Measurements from ENCODE around the gene LOXL3.
A peak's percentile ranks its signal among the peaks of the same experiment; 100 is the strongest.

DNA sequence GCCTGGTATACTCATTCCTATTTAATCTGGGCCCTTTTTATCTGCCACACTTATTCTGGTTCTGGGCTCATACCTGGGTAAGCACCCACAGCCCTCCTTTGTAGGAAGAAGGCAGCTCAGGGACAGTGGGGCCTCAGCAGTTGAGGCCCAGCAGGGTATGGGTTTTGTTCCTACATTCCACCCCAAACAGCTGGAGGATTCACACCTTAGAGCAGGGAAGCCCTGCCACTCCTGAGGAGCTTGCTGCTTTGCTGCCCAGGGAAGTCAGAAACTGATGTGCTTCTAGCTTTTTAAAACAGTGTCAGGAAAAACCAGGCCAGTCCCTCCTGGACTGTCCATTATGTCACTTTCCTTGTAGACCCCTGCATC is 53.2 kb downstream of the LOXL3 start:
- TF ChIP-seq, protein P1, sequence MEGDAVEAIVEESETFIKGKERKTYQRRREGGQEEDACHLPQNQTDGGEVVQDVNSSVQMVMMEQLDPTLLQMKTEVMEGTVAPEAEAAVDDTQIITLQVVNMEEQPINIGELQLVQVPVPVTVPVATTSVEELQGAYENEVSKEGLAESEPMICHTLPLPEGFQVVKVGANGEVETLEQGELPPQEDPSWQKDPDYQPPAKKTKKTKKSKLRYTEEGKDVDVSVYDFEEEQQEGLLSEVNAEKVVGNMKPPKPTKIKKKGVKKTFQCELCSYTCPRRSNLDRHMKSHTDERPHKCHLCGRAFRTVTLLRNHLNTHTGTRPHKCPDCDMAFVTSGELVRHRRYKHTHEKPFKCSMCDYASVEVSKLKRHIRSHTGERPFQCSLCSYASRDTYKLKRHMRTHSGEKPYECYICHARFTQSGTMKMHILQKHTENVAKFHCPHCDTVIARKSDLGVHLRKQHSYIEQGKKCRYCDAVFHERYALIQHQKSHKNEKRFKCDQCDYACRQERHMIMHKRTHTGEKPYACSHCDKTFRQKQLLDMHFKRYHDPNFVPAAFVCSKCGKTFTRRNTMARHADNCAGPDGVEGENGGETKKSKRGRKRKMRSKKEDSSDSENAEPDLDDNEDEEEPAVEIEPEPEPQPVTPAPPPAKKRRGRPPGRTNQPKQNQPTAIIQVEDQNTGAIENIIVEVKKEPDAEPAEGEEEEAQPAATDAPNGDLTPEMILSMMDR (IDR thresholded peaks at IDR 0.05; ENCODE audit: low read depth, low read length, poor library complexity, severe bottlenecking): no peak
- peak; percentile 4; the same call in 1 of the 2 replicates for TF ChIP-seq EZH2phosphoT487 (IDR thresholded peaks at IDR 0.05; ENCODE audit: borderline replicate concordance, low read length)

All from DOHH2 (cell line).